ENCODE data around the gene KCND3. TPM values are rescaled to one million over a fixed set of nuclear protein-coding genes. Genes with fewer than 3 reads are reported as not detected.

KCND3 gene
- total RNA-seq, 1 donor = 0.09 TPM

DNA sequence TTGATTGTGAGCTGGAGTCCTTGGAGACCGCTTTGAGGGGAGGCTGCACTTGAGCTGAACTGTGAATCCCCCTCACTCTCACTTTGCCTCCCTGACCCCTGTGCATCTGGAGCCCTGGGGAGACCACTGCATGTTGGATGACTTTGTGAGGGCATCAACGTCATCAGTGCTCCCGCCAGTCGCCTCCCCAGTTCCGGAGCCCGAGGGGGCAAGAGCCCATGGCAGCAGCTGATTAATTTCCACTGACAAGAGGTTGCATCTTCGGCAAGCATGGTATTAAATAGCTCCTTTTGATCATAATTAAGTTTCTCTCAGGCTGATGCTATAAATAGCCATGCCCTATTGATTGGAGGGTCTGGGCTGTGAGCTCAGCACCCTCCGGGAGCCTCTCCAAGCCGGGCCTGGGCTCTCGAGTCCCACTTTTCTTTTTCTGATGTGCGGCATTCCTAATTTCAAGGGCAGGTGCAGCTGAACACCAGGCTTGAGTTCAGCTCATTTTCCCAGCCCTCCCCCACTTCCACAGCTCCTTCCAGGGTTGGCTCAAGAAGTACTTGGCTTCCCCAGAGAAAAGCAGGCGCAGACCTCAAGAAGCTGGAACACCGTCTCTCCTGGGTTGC is 33.2 kb downstream of the KCND3 start:
- TF ChIP-seq, protein P1, sequence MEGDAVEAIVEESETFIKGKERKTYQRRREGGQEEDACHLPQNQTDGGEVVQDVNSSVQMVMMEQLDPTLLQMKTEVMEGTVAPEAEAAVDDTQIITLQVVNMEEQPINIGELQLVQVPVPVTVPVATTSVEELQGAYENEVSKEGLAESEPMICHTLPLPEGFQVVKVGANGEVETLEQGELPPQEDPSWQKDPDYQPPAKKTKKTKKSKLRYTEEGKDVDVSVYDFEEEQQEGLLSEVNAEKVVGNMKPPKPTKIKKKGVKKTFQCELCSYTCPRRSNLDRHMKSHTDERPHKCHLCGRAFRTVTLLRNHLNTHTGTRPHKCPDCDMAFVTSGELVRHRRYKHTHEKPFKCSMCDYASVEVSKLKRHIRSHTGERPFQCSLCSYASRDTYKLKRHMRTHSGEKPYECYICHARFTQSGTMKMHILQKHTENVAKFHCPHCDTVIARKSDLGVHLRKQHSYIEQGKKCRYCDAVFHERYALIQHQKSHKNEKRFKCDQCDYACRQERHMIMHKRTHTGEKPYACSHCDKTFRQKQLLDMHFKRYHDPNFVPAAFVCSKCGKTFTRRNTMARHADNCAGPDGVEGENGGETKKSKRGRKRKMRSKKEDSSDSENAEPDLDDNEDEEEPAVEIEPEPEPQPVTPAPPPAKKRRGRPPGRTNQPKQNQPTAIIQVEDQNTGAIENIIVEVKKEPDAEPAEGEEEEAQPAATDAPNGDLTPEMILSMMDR (IDR thresholded peaks at IDR 0.05; ENCODE audit: insufficient read depth, low read length) = no peak
- no peak overlapping the region for H3K4me3 ChIP-seq (ENCODE audit: low read depth, low read length)
- DNase-seq (ENCODE audit: low read depth) = no peak

DNA sequence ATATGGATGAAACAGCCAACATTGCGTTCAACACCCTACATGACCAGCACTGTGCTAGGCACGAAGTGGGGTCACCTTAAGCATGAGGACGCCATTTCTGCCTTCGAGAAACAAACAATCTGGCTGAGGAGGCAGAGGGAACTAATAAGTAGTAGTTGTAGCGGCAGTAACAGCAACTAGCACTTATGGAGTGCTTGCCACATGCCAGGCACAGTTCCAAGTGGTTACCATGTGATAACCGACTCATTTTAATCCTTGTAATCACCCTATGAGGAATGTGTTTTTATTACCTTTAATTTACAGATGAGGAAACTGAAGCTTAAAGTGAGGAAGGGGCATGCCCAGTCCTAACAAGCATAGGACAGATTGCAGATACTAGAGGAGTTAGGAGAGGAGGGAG is 33.7 kb downstream of the KCND3 start:
- peak; percentile 2 for DNase-seq (ENCODE audit: low read depth)
- TF ChIP-seq, protein P1 (IDR thresholded peaks at IDR 0.05; ENCODE audit: insufficient read depth, low read length) = no peak
- no peak overlapping the region for H3K4me3 ChIP-seq (ENCODE audit: low read depth, low read length)

DNA sequence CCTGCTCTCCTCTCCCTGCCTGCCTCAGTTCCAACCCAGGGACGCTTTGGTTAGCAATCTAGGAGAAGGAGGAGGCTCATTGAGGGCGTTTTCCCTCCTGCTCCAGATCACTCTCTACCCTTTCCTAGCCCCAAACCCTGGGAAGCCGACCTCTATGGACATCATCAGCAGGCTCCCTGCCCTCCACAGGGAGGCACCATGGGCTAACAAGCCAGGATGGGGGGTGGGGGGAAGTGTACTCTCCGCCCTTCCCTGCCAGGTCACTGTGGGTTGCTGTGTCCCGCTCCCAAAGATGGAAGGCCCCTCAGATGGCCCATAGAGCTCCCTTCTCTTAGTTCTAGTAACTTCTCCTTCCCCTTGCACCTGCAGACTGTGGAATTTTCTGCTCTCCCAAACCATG is 35.7 kb downstream of the KCND3 start:
- TF ChIP-seq, protein P1 (IDR thresholded peaks at IDR 0.05; ENCODE audit: insufficient read depth, low read length) = no peak
- no peak overlapping the region for H3K4me3 ChIP-seq (ENCODE audit: low read depth, low read length)
- no peak for DNase-seq (ENCODE audit: low read depth)

DNA sequence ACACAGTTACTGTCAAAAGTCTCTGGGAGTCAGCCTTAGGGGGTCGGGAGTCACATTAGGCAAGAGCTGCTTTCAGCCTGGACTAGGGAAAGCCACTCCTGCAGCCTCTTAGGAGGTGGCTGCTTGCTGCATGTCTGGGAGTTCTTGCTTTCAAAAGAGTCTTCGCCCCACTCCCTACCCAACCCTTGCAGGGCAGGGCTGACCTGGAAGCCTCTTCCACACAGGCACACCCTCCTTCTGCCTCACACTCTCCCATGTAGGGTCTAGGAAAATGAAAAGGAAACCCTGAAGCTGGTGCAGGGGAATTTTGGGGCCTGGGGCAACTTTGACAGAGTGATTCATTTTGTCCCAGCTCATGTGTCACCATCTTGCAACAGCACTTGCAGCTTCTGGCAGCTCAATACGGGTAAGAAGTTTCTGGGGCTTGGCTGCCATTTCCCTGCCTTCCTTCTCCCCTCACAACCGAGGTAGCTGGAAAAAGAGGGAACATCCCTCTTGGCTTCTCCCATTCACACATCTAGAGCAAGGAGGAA is 37.3 kb downstream of the KCND3 start:
- no peak overlapping the region for H3K4me3 ChIP-seq (ENCODE audit: low read depth, low read length)
- no peak for DNase-seq (ENCODE audit: low read depth)
- TF ChIP-seq, protein P1 (IDR thresholded peaks at IDR 0.05; ENCODE audit: insufficient read depth, low read length) = no peak

DNA sequence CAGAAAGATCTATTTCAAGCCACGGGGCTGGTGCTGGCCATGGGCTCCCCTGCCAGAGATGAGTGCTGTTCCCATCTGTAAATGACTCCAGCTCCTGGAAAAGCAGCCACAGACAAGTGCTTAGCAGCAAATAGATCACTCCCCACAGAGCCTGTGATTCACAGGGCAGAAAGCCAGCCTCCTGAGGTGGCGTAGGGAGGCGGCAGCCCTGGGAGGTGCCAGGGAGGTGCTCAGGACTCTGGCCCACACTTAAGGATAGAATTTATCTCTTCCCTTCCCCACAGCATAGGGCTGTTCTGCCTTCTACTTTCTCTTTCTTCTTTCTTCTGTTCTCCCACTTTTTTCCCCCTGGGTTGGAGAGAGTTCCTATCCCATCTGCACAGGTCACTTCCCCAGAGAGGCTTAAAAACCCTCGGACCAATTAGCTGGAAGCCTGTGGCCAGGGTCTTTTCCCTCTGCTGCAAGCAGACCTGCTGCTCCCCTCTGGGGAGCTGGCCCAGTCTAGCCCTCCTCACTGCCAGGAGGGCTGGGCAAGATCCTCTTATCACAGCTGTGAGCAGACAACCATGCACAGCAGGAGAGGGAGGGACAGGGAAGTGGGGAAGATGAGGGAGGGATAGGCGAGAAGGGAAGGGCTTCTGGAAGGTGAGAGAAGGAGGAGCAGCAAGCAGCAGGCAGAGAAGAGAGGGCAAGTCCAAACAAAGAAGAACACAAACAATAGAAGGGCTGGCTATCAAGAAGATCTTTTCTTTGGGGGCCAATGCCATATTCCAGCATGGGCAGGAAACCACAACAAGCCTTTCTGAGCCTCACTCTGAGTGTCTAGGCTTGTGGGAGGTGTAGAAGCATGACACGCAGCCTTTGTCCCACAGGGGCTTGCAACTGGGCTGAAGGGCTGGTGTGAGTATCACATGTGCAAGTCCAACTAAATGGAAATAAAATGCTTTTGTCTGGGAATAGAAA is 41.0 kb downstream of the KCND3 start:
- TF ChIP-seq, protein P1 (IDR thresholded peaks at IDR 0.05; ENCODE audit: insufficient read depth, low read length) = no peak
- DNase-seq (ENCODE audit: low read depth) = peak; percentile 4
- no peak overlapping the region for H3K4me3 ChIP-seq (ENCODE audit: low read depth, low read length)

DNA sequence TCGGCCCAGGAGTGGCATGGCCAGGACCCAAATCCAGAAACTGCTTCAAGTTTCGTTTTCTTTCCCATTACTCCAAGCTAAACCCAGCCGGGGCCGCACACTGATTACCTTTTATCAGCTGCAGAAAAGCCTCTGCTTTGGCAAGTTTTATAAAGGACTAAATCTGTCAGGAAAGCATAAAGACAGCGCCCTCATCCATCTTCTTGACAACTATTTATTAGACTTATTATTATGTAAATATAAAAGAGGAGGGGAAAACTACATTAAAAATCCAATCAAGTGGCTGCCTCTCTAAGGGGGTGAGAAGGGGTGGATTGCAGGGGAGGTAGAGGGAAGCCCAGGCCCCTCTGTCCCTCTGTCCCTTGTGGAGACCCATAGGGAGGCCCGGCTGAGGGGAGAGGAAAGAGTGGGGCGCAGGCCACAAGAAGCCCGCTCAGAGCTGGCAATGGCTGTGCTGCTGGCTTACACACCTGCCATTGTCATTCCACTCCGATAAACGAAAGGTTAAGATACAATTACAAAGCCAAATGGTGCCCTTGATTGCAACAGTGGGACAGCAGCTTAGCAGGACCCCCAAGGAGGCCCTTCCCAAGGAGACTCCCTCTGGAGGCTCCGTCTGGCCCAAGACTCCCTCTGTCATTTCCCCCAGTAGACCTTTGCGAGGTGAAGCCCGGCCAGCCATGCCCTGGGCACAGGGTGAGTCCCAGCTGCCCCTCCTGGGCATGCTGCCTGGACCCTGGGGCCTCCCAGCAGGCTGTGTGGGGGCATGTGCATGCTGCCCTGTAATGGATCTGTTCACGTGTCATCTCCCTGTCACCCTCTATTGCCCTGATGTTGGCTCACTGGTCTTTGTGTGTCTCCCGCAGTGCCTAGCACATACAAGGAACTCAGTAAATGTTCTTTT is 45.4 kb downstream of the KCND3 start:
- TF ChIP-seq, protein P1 (IDR thresholded peaks at IDR 0.05; ENCODE audit: insufficient read depth, low read length) = no peak
- no peak for DNase-seq (ENCODE audit: low read depth)
- no peak overlapping the region for H3K4me3 ChIP-seq (ENCODE audit: low read depth, low read length)
